ENCODE measurements around the gene SGMS1.
"Not testable (repeated sequence)": the region's sequence is repeated elsewhere in the genome, so short reads cannot be mapped to it uniquely, and the experiment has no call there.

DNA sequence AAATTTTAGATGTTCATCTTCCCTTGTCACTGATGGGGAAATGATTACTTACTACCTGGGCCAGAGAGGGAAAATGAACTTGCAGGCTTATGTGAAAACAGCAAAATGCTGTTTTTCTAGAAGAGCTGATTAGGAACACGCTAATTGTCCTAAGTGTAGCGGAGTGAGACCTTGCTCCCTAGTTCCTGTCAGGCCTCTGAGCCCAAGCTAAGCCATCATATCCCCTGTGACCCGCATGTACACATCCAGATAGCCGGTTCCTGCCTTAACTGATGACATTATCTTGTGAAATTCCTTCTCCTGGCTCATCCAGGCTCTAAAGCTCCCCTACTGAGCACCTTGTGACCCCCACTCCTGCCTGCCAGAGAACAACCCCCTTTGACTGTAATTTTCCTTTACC, 120.6 kb downstream of the SGMS1 start:
- TF ChIP-seq, protein P1, sequence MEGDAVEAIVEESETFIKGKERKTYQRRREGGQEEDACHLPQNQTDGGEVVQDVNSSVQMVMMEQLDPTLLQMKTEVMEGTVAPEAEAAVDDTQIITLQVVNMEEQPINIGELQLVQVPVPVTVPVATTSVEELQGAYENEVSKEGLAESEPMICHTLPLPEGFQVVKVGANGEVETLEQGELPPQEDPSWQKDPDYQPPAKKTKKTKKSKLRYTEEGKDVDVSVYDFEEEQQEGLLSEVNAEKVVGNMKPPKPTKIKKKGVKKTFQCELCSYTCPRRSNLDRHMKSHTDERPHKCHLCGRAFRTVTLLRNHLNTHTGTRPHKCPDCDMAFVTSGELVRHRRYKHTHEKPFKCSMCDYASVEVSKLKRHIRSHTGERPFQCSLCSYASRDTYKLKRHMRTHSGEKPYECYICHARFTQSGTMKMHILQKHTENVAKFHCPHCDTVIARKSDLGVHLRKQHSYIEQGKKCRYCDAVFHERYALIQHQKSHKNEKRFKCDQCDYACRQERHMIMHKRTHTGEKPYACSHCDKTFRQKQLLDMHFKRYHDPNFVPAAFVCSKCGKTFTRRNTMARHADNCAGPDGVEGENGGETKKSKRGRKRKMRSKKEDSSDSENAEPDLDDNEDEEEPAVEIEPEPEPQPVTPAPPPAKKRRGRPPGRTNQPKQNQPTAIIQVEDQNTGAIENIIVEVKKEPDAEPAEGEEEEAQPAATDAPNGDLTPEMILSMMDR (IDR thresholded peaks at IDR 0.05; ENCODE audit: low read length), result not testable (repeated sequence)
- not testable (repeated sequence) for TF ChIP-seq EZH2 (IDR thresholded peaks at IDR 0.05; ENCODE audit: borderline replicate concordance, low read length)

Data from OCI-LY1 (cell line).